ENCODE results near the gene PKP1. TPM values are rescaled to one million over a fixed set of nuclear protein-coding genes. Genes with fewer than 3 reads are reported as not detected.

Gene PKP1
- total and polyA plus RNA-seq, 2 of the 4 experiments (the other 2 are of a cell fraction) = 0.18 to 0.36 TPM

DNA sequence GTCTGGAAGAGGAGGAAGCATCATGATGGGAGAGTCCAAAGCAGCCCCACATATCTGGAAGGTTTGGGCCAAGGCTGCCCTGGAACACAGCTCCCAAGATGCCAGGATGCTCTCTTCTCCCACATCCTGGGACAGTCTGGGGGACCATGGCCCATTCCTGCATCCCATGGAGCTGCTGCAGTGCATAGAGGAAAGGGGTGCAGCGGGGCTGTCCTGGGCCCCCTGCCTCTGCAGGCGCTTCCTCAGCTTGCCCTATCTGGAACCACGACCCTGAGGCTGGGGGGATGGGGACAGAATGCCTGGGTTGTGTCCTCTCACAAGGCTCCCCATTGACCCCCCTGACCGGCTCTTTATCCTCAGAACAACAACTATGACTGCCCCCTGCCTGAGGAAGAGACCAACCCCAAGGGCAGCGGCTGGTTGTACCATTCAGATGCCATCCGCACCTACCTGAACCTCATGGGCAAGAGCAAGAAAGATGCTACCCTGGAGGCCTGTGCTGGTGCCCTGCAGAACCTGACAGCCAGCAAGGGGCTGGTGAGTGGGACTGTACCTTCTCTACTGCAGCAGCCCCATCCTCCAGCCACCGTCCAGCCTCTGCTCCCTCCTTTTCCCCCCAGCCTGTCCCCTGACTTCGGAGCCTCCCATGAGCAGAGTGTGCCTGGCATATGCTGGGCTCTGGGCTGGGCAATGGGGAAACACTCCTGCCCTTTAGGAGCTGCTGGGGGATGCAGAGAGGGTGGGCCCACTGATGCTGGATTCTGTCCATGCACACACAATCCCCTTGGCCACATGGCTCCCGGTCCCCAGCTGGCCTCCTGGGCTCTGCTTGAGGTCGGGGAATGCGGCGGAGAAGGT, 39.6 kb downstream of the PKP1 start:
- H3K18ac ChIP-seq (ENCODE audit: low read depth, low read length) = no peak overlapping the region
- H3K27me3 ChIP-seq (ENCODE audit: control insufficient read depth, insufficient read depth, low read length) = peaks cover 82% of the 10 kb centered on the region
- no peak overlapping the region for H3K14ac ChIP-seq (replicated peaks; ENCODE audit: low read depth, low read length)
- H2AFZ ChIP-seq (replicated peaks; ENCODE audit: low read length, poor library complexity) = no peak overlapping the region
- no peak overlapping the region for H4K8ac ChIP-seq (ENCODE audit: low read depth in 2 of 2, low read length in 2 of 2)
- DNase-seq = no peak
- dilution Hi-C loops (cut with HindIII; ENCODE audit: low sequenced_read_pairs, unreplicated experiment) = no loop called here
- BruUV-seq (replicated peaks) = no TSS peak
- no peak overlapping the region for H3K9ac ChIP-seq (ENCODE audit: low read depth, low read length)
- H3K4ac ChIP-seq (ENCODE audit: low read depth, low read length) = no peak overlapping the region
- WGBS, 2 experiments (ENCODE audit: extremely low coverage in 2 of 2, insufficient read length in 1 of 2) = 90% methylated on average over 2 of the region's 12 CpGs; no CpG with 5 or more reads in 1 of the 2 experiments
- no peaks in the 10 kb centered on the region for H3K4me1 ChIP-seq (ENCODE audit: control insufficient read depth, insufficient read depth, low read length)
- intact Hi-C loops (cut with micrococcal nuclease) = no loop called here
- H4K5ac ChIP-seq (ENCODE audit: low read depth, low read length) = no peak overlapping the region
- no peaks in the 10 kb centered on the region for H4K20me1 ChIP-seq (ENCODE audit: insufficient read depth, low read length)
- H3K4me3 ChIP-seq (ENCODE audit: insufficient read depth, low read depth, low read length) = no peak overlapping the region
- no peak overlapping the region for H2AK5ac ChIP-seq (ENCODE audit: low read depth, low read length)
- in situ Hi-C loops (cut with MboI; ENCODE audit: low sequenced_read_pairs) = no loop called here
- ChIA-PET CTCF (no interaction called here), POLR2A (ENCODE audit: unreplicated experiment) (no interaction called here)
- no peak overlapping the region for H2BK15ac ChIP-seq (ENCODE audit: low read depth, low read length)
- no peak overlapping the region for H2AK9ac ChIP-seq (replicated peaks; ENCODE audit: low read depth, low read length, poor library complexity)
- no peak overlapping the region for H2BK20ac ChIP-seq (ENCODE audit: low read depth, low read length)
- H2BK5ac ChIP-seq (ENCODE audit: low read depth, low read length, poor library complexity, severe bottlenecking) = no peak overlapping the region
- no peak overlapping the region for H2BK120ac ChIP-seq (ENCODE audit: low read depth, low read length)
- H3K23ac ChIP-seq (ENCODE audit: low read depth, low read length) = no peak overlapping the region
- no peak overlapping the region for H4K91ac ChIP-seq (ENCODE audit: insufficient read depth, low read depth, low read length)
- H3K9me1 ChIP-seq (ENCODE audit: insufficient read depth, low read length) = no peaks in the 10 kb centered on the region; the same call in 1 of the 2 replicates
- no peak for ATAC-seq (ENCODE audit: low read depth)
- peaks cover 2% of the 10 kb centered on the region; the same call in 1 of the 2 replicates for H3K9me3 ChIP-seq (ENCODE audit: control insufficient read depth, insufficient read depth, low read length)
- no peak overlapping the region for H3K56ac ChIP-seq (ENCODE audit: extremely low read depth, insufficient read depth, low read length)
- no peak overlapping the region for H3K4me2 ChIP-seq (ENCODE audit: low read depth, low read length)
- no peaks in the 10 kb centered on the region for H3K79me1 ChIP-seq (ENCODE audit: low read depth in 1 of 2, low read length in 2 of 2)
- TF ChIP-seq, protein P1, sequence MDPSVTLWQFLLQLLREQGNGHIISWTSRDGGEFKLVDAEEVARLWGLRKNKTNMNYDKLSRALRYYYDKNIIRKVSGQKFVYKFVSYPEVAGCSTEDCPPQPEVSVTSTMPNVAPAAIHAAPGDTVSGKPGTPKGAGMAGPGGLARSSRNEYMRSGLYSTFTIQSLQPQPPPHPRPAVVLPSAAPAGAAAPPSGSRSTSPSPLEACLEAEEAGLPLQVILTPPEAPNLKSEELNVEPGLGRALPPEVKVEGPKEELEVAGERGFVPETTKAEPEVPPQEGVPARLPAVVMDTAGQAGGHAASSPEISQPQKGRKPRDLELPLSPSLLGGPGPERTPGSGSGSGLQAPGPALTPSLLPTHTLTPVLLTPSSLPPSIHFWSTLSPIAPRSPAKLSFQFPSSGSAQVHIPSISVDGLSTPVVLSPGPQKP (IDR thresholded peaks at IDR 0.05; ENCODE audit: borderline replicate concordance, low read depth, low read length) = no peak
- TF ChIP-seq, protein P2, sequence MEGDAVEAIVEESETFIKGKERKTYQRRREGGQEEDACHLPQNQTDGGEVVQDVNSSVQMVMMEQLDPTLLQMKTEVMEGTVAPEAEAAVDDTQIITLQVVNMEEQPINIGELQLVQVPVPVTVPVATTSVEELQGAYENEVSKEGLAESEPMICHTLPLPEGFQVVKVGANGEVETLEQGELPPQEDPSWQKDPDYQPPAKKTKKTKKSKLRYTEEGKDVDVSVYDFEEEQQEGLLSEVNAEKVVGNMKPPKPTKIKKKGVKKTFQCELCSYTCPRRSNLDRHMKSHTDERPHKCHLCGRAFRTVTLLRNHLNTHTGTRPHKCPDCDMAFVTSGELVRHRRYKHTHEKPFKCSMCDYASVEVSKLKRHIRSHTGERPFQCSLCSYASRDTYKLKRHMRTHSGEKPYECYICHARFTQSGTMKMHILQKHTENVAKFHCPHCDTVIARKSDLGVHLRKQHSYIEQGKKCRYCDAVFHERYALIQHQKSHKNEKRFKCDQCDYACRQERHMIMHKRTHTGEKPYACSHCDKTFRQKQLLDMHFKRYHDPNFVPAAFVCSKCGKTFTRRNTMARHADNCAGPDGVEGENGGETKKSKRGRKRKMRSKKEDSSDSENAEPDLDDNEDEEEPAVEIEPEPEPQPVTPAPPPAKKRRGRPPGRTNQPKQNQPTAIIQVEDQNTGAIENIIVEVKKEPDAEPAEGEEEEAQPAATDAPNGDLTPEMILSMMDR (conservative IDR thresholded peaks at IDR 0.05; ENCODE audit: low read depth, low read length) = no peak
- TF ChIP-seq NFE2L2 (IDR thresholded peaks at IDR 0.05; ENCODE audit: low read depth, low read length) (no peak), MXI1 (IDR thresholded peaks at IDR 0.05; ENCODE audit: borderline replicate concordance, low read depth, low read length) (no peak)
- TF ChIP-seq, protein P3, sequence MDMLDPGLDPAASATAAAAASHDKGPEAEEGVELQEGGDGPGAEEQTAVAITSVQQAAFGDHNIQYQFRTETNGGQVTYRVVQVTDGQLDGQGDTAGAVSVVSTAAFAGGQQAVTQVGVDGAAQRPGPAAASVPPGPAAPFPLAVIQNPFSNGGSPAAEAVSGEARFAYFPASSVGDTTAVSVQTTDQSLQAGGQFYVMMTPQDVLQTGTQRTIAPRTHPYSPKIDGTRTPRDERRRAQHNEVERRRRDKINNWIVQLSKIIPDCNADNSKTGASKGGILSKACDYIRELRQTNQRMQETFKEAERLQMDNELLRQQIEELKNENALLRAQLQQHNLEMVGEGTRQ (IDR thresholded peaks at IDR 0.05; ENCODE audit: low read depth, low read length) = no peak
- H3K36me3 ChIP-seq (ENCODE audit: control insufficient read depth, insufficient read depth, low read length) = no peaks in the 10 kb centered on the region
- H3K27ac ChIP-seq (ENCODE audit: insufficient read depth, low read length) = no peak overlapping the region

Data from IMR-90 (cell line).